NCI-H2227 (cell line): Measurements from ENCODE around the gene GLI1.
"Not testable (repeated sequence)": the region's sequence is repeated elsewhere in the genome, so short reads cannot be mapped to it uniquely, and the experiment has no call there.

Experiments
- DNase-seq: peaks from one replicate; lab custom pipeline; 2025; ENCODE audit not compliant: unreplicated experiment; lab: John Stamatoyannopoulos, UW

Gene GLI1

DNA sequence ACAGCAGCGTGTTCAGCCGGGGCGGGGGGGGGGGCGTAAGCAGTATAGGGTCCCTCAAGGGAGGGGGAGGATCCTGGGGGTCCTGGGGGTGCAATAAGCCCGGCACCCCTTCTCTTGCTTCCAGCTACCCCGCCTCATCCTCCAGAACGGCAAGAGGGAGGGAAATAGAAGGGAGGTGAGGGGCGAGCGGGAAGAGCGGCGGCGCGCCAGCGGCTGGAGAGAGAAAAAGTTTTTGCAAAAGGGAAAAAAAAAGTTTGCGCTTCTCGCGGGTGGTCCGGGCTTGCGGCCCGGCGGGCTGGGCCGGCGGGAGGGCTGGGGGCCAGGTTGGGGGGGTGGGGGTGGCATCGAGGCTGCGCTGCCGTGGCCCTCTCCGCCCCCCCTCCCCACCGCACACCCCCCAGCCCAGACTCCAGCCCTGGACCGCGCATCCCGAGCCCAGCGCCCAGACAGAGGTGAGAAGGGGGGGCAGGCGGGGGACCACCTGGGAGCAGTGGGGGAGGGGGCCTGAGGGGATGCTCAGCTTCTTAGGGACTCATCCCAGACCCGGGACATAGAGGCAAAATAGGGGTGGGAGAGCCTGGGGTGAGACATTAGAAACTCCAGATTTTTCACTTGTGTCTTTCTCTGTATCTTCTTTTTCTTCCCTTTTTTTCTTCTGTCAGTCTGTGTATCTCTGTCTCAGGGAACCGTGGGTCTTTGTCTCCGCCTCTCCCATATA is at the start of gene GLI1:
Gene GLI1 (plus strand): TSS at position 36 of the 718 bp plus-strand sequence. CDS start 3,907 bp downstream, outside the sequence.
- DNase-seq = no peak

DNA sequence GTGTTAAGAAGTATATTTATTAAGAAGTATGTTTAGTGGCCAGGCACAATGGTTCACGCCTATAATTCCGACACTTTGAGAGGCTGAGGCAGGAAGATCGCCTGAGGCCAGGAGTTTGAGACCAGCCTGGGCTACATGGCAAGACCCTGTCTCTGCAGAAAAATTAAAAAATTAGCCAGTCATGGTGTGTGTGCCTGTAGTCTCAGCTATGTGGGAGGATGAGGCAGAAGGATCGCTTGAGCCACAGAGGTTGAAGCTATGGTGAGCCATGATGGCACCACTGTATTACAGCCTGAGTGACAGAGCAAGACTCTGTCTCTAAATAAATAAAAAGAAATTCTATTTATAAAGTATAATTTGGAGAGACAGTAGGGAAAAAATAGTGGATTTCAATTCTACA is 49.1 kb upstream of the GLI1 start:
- DNase-seq = no peak

DNA sequence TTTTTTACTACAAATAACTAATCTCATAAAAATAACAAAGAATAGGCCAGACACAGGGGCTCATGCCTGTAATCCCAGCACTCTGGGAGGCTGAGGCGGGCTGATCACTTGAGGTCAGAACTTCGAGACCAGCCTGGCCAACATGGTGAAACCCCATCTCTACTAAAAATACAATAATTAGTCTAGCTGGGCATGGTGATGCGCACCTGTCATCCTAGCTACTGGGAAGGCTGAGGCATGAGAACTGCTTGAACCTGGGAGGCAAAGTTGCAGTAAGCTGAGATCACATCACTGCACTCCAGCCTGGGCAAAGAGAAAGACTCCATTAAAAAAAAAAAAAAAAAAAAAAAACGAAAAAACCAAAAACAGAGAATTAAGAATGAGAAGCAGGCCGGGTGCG is 45.4 kb upstream of the GLI1 start:
- not testable (repeated sequence) for DNase-seq

GRCh38 chr12:57415088-57415487 is 44.5 kb upstream of the GLI1 start:
- DNase-seq = no peak

- DNase-seq = no peak
Measured at GRCh38 chr12:57416039-57416996, 43.3 kb upstream of the GLI1 start.

- DNase-seq = no peak
Measured at GRCh38 chr12:57418255-57418654, 41.3 kb upstream of the GLI1 start.

GRCh38 chr12:57419495-57419894 is 40.1 kb upstream of the GLI1 start:
- DNase-seq = no peak

- DNase-seq = no peak
Measured at GRCh38 chr12:57420482-57420881, 39.1 kb upstream of the GLI1 start.

DNA sequence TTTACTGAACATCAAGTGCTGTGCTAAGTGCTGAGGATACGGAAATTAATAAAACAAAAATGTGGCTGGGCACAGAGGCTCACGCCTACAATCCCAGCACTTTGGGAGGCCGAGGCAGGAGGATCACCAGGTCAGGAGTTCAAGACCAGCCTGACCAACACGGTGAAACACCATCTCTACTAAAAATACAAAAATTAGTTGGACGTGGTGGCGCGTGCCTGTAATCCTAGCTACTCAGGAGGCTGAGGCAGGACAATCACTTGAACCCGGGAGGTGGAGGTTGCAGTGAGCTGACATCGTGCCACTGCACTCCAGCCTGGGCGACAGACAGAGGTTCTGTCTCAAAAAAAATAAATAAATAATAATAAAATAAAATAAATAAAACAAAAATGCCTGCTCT is 32.6 kb upstream of the GLI1 start:
- DNase-seq = not testable (repeated sequence)

DNA sequence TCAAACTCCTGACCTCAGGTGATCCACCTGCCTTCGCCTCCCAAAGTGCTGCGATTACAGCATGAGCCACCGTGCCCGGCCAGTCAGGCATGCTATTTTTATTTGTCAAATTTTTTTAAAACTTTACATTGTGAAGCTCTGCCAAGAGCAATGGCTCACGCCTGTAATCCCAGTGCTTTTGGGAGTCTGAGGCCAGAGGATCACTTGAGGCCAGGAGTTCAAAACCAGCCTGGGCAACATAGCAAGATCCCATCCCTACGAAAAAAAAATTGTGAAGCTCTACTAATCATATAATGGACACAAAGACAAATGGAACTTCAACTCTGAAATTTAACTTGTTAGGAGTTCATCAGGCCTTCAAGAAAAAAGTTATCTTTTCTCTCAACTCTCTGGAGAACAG is 30.6 kb upstream of the GLI1 start:
- DNase-seq = no peak

GRCh38 chr12:57429473-57430111 is 30.0 kb upstream of the GLI1 start:
- no peak for DNase-seq

GRCh38 chr12:57430112-57430930 is 29.3 kb upstream of the GLI1 start:
- peak; percentile 31 for DNase-seq

DNA sequence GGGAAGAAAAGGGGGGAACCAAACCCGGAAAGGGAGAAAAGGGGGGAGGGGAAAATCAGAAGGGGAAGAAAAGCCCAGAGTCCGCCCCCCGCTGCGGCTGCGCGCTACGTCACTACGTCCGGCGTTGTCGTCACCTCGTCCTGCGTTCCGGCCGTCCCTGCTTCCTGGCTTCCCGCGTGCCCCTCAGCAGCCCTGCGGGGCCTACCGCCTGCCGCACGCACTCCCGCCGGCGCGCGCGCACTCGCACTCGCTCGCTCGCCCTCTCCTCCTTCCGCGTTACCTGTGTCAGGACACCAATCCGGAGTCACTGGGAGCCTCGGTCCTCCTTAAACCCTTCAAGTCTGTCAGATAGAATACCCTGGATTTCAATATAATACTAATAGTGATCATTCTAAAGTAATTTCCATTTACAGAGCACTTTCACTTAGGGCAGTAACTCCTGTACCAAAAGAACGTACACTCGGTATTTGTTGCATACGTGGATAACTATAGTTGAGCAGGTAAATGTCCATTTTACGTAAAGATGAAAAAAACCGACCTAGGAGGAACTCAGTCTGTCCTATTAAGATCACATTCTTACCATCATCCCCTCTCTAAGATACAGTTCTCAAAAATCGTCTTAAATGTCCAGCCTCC is 28.5 kb upstream of the GLI1 start, which contains the start of gene R3HDM2:
Gene R3HDM2 (minus strand): TSS at position 113 of the 636 bp plus-strand sequence. CDS start 120,615 bp downstream, outside the sequence.
- DNase-seq = peak; percentile 94

DNA sequence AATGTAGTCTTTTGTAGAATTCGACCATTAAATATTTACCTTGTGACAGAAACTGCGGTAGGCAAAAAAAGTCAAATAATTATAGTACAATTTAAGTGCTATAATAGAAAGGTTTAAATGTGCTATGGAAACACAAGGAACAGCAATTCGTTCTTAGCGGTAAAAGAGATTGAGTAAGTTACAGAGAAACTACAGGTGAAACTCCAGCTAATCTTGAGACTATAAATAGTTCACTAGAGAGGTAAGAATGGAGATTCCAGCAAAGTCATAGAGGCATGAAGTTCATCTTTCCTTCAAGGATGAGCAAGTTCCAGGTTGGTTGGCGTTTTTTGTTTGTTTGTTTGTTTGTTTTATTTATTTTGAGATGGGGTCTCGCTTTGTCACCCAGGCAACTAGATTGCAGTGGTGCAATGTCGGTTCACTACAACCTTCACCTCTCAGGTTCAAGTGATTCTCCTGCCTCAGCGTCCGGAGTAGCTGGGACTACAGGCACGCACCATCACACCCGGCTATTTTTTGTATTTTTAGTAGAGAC is 27.9 kb upstream of the GLI1 start:
- no peak for DNase-seq

DNA sequence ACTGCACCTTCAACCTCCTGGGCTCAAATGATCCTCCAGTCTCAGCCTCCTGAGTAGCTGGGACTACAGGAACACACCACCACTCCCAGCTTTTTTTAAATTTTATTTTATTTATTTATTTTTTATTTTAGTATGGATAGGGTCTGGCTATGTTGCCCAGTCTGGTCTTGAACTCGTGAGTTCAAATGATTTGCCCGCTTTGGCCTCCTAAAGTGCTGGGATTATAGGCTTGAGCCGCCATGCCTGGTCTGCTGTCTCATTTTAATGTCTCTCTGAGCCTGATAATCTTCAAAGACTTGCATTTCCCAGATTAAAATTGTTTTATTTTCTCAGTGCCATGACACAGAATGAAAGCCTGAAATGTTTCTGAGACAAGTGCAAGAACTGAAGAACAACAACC is 26.2 kb upstream of the GLI1 start:
- no peak for DNase-seq

GRCh38 chr12:57434517-57435223 is 24.9 kb upstream of the GLI1 start, which contains the start of gene INHBC:
Gene INHBC (plus strand): TSS chr12:57434784. CDS start chr12:57434887, 103 bp downstream.
- DNase-seq = no peak

GRCh38 chr12:57435293-57435692 is 24.3 kb upstream of the GLI1 start:
- no peak for DNase-seq

DNA sequence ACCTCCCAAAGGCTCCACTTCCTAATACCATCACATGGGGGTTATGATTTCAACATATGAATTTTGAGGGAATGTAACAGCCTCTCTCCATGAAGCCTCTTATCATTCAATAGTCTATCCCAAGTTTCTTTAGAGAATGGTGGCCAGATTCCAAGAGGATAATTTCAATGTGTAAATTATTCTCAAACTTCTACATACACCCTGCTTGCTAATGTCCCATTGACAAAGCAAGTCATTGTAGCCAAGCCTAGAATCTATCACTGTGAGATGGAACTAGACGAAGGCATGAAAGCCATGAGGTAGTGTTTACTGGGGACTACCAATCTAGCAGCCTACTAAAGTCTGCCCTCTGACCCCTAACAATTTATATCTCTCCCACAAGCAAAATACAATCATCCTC is 21.2 kb upstream of the GLI1 start:
- DNase-seq = no peak

GRCh38 chr12:57439762-57440266 is 19.8 kb upstream of the GLI1 start:
- DNase-seq = no peak
